Activated CD4-positive, alpha-beta T cell treated with anti-CD3 and anti-CD28 coated beads, Interleukin-2, amount 50 U/mL, for 48 hours (primary cell): ENCODE measurements around the gene MIEF1.
A peak's percentile ranks its signal among the peaks of the same experiment; 100 is the strongest.

ENCODE experiments used
- DNase-seq, 2 experiments: peaks; one replicate each; pipeline ENCODE4 v3.0.0-alpha.2; 2020

The MIEF1 gene

DNA sequence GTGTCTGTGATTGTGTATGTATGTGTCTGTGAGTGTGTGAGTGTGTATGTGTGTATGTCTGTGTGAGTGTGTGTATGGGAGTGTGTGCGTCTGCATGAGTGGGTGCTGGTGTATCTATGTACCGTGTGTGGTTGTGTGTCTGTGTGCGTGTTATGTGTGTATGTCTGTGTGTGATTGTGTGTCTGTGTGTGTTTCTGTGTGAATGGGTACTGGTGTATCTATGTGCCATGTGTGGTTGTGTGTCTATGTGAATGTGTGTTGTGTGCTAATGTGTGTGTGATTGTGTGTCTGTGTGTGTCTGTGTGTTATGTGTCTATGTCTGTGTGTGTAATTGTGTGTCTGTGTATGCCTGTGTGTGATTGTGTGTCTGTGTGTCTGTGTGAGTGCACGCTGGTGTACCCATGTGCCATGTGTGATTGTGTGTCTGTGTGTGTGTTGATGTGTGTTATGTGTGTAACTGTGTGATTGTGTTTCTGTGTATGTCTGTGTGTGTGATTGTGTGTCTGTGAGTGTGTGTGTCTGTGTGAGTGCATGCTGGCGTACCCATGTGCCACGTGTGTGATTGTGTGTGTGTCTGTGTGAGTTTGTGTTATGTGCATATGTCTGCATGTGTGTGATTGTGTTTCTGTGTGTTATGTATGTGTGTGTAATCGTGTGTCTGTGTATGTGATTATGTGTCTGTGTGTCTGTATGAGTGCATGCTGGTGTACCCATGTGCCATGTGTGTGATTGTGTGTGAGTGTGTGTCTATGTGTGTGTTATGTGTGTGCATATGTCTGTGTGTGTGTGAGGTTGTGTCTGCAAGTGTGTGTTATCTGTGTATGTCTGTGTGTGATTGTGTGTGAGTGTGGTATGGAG lies 61.7 kb downstream of the MIEF1 start:
- no peak for DNase-seq

DNA sequence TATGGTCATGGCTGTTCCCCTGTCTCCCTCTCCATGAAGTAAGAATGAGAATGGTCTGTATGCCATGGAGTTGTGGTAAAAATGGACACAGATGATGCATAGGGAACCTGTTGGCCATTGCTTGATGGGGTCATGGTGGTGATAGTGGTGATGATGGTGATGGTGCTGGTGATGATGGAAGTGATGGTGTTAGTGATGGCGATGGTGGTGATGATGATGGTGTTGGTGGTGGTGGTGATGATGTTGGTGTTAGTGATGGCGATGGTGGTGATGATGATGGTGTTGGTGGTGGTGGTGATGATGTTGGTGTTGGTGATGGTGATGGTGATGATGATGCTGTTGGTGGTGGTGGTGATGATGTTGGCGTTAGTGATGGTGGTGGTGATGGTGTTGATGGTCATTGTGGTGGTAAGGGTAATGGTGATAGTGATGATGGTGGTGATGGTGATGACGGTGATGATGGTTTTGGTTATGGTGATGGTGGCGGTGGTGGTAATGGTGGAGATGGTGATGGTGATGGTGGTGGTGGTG lies 63.4 kb downstream of the MIEF1 start:
- DNase-seq: no peak

- peak; percentile 28 to 33 for DNase-seq
These were observed 65.3 kb downstream of the MIEF1 start for GRCh38 chr22:39567135-39567946.
